NAMALWA (cell line): ENCODE results near the gene MGRN1.

Experiments
- DNase-seq: peaks from one replicate; pipeline ENCODE4 v3.0.0-alpha.2; 2015; ENCODE audit warnings: low spot score

Gene MGRN1

DNA sequence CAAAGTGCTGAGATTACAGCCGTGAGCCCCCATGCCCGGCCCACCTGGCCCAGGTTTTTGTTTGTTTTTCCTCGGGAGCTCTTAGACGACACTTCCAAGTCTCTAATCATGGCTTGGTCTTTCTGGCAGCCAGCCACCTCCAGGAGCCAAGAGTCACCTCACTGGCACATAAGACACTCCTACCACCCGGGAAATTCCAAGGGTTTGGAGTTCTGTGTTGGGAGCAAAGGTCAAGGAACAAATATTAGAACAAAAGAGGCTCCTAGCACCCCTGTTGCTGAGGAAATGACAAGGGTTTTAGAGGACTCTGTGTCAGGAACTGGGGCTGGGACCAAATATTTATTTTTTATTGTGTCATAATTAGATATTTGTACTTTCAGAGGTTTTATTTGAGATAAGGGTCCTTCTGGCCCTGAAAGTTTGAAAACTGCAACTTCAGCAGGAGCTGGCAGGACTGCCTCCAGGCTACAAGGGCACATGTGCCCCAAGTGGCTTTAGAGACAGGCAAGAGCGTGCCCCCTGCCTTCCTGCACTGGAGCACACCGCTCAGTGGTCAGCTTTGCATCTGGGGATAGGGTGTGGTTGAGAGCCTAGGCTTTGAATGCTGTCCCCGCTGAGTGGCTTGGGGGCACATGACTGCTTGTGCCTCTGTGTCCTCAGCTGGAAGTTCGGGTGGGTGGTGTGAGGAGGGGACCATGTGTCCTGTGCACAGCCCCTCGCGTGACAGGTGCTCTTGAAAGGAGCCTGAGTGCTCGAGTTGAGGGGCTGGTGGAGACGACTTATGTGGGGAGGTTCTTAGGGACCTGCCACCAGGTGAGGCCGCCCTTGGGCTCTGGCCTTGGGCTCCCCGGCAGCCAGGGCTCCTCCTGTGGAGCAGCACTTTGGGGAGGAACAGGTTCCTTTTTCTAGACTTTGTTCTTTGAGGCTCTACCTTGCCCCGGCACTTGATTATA is 29.7 kb downstream of the MGRN1 start:
- DNase-seq, result no peak

DNA sequence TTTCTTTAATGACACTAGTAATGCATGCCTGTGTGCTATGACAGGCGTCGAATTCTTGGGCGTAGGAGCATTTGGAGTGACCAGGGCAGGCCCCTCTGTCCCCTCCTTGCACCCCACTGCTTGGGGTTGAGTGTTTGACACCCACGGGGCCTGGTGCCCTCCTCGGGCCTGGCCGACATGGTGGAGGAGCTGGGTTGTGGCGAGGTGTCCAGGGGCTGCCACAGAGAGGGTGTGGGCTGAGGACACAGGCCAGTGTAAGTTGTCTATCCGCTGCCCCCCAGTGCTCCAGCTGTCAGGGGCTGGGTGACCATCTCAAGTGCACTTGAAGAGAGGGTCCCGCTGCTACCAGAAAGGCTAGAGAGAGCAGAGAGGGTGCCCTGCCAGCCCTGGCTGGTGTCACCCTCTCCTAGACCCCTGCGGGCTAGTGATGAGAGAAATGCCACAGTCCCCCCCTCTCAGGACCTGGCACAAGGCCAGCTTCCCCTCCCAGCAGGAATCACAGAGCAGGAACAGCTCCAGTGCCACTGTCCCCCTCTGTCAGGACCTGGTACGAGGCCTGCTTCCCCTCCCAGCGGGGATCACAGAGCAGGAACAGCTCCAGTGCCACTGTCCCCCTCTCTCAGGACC is 30.5 kb downstream of the MGRN1 start:
- DNase-seq, result no peak

DNA sequence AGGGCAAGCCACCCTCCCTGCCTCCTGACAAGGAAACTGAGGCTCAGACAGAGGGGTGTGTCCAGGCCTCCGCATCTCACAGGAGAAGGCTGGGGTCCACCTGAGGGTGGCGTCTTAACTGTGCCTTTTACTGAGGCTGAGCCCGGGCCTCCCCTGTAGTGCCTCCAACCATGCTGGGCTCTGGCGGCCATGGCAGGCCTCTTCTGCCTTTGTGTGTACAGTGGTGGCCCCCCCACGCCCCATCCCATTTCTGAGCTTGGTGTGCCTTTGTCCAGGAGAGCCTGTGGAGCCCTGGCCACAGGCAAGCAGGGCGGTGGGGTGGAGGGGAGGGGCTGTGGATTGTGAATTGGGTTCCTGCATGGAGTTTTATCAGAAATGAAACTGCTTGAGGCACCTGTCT is 31.2 kb downstream of the MGRN1 start:
- DNase-seq, result no peak

DNA sequence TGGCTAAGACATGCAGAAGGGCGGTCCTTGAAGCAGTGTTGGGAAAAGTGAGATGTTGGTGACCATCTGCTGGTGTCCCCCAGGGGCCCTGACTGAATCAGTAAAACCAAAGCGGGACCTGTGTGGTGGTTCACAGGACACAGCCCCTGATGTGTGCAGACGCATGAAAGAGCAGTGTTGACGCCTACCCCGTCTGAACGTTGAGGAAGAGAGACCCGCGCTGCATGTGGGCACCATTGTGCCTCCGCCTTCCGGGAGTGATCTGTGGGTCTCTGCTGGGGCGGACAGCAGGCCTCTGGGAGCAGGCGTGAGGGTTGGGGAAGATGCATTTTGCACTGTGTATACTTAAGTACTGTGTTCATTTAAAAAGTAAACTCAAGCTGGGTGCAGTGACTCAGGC is 31.6 kb downstream of the MGRN1 start:
- no peak for DNase-seq

DNA sequence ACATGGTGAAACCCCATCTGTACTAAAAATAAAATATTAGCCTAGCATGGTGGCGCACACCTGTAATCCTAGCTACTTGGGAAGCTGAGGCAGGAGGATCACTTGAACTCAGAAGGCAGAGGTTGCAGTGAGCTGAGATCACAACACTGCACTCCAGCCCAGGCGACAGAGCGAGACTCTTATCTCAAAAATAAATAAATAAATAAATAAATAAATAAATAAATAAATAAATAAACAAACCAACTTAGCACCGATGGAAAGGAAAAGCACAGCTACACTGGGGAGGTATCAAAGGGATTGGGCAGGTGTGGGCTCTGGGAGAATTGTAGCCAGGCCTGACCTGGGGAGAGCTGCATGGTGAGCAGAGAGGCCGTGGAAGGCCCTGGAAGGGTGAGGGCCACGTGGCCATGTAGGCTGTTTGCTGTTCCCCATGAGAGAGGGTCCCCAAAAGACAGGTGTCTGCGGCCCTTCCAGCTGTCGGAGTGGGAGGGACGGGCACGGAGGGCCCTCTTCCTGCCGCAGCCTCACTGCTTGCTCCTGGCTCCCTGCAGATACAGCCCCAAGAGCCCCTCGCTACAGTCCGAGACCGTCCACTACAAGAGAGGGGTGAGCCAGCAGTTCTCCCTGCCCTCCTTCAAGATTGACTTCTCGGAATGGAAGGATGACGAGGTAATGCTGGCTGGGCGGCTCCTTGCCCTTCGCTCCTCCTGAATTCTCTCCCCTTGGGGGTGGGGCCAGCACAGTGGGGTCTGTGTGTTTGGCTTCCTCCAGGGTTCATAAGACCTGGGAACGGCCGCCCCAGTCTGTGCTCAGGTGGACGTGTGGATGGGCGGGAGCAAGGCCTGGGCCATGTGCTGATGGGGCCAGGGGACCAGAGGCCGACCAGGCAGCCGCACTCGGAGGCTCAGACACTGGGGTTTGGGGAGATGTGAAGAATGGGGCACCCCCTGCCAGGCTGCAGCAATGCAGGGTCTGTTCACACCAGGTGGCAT is 32.4 kb downstream of the MGRN1 start:
- no peak for DNase-seq

DNA sequence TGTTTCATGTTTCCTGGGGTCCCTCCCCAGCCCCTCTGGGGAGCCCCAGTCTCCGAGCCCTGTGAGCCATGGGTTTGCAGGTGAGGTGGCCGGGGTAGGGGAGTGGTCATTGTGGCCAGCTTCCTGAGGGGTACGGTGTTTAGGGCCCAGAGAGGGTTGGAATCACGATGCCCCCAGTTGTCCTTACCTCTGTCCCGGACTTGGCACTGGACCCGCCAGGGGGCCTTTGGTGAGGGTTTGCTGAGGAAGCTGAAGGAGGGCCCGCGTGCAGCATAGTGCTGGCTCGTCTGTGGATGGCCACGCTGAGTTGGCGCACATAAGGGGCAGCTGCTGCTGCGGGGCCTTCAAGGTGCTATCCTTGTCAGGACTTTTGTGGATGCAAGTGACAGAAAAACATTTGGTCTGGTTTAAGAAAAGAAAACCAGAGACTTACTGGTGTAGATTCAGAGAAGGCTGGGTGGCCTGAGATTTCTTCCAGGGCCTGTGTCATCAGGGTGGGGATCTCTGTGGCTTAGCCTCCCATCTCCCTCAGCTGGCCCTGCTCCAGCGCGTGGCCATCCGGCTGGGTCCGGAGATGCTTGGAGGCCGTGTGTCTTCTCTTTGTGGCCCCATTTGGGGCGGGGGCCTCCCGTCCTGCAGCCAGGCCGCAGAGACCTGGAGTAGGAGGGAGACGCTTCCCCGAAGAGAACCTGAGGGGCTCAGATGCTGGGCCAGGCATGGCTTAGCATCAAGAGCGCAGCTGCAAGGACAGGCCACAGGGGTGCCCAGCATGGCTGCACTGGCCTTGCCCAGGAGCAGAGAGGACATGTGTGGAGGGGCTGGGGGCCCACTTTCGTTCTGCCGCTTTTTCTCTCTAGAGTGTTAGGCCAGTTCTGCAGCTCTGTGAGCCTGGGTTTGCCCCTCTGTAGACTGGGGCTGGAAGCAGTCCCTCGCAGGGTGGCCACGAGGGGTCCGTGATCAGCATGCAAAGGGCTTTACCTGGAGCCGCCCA is 35.0 kb downstream of the MGRN1 start:
- no peak for DNase-seq

DNA sequence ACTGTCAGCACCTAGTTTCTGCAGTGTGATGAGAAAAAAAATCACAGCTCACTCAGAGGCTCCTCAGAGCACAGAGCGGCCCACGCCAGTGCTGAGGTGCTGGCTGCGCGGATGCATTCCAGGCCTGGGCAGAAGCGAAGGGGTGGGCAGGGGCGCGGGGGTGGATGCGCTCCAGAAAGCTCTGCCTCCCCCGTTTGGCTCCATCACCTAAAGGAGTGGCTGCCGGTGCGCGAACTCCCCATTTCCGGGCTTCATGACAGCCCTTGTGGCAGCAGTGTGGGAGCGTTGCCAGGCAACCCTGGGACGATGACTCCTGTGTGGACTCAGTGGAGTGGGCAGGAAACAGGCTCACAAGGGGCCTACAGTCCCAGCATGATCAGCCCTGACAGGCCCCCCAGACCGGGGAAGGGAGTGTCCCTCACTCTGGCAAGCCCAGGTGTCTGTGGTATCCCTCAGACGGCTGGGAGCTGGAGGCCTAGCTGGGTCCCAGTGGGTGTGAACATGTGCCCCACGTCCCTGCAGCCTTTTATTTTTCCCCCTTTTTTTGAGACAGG is 35.9 kb downstream of the MGRN1 start:
- DNase-seq, result no peak

DNA sequence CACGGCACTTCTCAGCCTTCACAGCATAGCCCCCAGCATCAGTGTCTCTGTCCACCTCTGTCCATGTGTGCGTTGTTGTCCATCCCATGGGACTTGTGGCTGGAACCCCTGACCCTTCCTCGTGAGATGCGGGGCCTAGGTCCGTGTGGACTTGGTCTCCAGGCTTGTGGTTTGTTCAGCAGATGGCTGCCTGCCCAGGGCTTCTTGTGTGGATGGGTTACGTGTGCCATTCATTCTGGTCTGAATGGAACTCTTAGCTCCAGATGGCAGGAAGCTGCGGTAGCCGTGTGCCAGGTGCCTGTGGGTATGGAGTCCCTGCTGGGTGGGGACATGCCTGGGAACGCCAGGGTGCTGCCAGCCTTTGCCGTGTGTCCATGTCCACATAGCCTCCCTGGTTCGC is 37.0 kb downstream of the MGRN1 start:
- no peak for DNase-seq

DNA sequence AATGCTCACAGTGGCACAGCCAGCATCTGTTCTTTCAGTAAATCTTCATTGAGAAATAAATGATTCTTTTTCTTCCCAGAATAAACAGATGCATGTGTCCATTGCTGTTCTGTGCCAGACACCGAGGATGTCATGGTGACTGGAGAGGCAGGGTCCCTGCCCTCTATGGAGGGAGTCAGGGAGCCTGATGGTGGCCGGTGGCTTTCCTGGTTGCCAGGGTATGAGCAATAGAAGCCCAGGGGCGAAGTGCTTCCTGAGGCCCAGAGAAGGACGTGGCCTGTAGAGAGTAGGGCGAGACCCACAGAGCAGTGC is 38.8 kb downstream of the MGRN1 start:
- DNase-seq, result no peak

DNA sequence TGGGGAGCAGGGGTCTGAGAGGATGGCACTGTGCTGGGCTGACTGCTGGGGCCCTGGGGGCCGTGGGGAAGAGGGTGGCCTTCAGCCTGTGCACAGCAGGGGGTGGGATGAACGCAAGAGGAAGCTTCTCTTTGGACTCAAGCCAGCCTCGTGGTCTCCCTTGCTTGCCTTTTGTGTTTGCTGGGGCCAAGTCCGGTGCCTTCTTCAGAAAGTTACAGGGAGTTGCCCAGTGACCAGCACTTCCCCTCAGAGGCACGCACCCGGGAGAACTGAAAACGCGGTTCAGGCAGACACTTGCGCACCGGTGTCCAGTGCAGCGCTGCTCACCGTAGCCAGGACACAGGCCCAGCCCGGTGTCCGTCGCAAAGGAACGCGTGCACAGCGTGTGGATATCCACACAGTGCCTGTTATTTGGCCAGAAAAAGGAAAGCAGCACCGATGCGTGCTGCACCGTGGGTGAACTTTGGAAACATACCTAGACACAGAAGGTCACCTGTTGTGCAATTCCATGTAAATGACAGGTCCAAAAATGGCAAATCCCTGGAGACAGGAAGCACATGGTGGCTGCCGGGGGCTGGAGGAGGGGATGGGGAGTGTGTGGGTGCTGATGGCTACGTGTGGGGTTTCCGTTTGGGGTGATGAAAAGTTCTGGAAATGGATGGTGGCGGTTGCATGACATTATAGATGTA is 39.3 kb downstream of the MGRN1 start:
- DNase-seq, result no peak

DNA sequence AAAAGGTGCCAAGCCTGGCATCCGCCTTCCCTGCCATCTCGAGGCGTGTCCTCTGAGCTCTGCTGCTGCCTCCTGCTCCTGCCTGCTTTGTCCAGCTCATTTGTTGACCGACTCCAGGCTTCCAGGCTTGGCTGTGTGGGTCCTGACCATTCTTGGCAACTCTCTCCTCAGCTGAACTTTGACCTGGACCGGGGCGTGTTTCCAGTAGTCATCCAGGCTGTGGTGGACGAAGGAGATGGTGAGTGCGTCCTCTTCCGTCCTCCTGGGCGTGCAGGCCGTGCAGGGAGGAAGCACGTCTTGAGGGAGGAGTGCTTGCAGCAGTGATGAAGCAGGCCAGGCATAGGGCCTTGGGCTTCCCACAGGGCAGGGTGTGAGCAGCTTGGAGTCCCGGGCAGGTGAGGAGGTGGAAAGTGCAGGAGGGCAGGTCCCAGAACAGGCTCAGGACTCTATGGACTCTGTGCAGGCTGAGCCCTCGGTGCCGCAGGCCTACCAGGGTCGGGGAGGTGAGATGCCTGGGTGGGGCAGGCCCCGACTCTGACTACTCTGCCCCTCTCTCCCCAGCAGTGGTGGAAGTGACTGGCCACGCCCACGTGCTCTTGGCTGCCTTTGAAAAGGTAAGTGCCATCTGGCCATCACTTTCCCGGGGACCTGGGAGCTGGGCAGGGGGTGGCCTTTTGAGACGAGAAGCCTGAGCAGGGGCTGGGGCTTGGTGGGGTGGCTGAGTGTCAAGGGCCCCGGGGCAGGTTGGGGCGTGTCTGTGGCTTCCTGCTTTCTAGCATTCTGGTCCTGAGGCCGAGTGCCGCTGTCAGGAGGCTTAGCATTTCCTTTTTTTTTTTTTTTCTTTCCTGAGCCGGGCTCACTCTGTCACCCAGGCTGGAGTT is 40.2 kb downstream of the MGRN1 start:
- DNase-seq, result no peak

DNA sequence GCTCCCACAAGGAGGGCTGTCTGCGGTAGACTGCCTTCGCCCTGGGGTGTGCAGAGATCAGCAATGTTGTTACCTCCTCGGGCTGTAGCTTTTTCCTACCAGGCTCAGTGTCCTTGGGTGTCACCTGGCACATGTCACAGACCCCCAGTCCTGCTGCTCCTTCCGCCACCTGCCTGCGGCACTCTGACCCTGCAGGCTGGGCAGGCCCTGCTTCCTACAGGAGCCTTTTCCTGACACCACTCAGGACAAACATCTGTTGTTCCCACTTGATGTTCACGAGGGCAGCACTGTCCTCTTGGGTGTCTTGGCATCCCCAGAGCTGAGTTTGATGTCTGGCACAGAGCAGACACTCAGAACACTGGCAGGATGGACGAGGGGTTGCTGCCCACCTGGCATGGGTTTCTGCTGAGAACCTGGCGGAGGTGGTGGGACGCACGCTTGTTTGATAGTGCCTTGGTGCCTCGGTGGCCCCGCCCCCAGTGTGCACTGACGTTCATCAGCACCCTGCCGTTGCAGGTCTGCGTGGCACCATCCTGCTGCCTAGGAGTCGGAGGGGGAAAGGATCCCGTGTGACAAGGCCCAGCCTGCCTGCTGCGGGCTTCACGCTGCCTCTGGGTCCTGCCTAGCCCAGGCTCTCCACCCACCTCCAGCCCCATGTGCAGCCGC is 42.0 kb downstream of the MGRN1 start:
- no peak for DNase-seq

DNA sequence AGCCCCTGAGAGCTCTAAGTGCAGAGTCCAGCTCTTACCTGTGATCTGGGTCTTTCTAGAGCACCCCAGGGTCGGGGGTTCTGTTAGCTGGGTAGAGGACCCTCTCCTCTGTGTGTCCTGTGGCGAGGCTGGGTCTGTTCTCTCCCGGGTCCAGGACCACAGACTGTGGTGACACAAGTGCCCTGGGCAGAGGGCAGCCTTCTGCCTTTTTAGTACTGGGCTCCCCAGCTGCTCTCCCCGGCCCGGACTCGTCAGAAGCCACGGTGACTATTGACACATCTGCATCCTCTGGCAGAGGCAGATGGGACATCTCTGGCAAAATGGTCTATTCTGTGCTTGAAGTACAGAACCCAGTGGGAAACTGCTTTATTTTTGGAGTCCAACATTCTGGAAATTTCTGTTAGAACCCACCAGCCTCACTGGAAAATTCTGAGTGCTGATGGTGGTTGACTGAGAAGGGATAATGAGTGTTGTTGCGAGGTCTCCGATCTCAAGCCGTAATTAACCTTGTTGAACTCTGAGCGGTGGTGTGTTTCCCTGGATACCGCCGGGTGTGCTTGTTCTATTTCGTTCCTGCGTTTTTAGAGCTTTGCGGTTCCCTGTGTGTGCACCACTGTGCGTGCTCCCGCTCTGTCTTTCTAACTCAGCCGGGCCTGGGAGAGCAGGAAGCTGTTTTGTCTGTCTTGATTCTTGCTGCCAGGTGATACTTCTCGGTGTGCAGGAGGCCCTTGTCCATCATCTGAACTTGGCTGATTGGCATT is 42.8 kb downstream of the MGRN1 start:
- no peak for DNase-seq

DNA sequence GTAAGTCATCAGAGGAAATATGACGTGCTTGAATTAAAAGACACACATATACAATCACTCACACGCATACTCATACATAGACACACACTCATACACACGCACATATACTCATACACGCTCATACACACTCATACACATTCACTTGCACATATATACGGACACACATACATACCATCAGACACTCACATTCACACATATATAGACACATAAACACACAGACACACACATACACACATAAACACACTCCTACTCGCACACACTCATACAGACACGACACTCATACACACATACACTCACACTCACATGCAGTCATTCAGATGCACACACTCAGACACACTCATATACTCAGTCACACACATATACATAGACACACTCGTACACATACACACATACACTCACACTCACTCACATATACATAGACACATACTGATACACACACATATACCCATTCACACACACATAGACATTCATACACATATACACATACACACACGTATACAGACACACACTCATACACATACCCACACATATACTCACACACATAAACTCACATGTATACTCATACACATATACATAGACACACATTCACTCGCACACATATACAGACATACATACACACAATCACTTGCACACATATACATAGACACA is 43.8 kb downstream of the MGRN1 start:
- no peak for DNase-seq

DNA sequence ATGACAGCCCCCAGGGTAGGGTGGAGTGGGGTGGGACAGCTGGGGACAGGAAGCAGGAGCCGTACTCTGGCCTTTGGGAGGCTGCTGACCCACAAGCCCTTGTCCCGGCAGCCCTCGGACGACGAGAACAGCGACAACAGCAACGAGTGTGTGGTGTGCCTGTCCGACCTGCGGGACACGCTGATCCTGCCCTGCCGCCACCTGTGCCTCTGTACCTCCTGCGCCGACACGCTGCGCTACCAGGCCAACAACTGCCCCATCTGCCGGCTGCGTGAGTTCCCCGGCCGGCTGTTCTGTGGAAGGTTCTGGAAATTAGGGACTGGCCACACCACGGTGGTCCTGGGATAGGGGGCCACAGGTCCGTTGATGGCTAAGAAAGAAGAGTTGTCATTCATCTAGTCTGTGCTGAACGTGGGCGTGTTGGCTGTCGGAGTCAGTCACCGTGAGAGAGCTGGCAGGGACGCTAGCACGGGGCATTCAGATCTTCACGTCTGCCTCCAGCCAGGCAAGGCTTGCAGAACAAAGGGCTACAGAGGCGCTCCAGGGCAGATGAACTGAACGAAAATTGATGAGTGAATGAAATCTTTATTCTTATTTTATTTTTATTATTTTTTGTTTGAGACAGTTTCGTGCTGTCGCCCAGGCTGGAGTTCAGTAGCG is 48.9 kb downstream of the MGRN1 start:
- no peak for DNase-seq

DNA sequence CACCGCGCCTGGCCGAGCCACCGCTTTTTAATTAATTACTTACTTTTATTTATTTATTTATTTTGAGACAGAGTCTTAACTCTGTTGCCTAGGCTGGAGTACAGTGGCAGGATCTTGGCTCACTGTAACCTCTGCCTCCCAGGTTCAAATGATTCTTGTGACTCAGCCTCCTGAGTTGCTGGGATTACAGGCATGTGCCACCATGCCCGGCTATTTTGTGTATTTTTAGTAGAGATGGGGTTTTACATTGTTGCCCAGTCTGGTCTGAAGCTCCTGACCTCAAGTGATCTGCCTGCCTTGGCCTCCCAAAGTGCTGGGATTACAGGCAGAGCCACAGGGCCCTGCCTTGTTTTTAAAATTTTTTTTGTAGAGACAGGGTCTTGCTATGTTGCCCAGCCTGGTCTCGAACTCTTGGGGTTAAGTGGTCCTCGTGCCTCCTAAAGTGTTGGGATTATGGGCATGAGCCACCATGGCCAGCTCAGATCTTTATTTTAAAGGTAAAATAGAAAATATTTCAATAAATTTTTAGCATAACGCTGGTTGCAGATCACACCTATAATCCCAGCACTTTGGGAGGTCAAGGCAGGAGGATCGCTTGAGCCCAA is 50.4 kb downstream of the MGRN1 start:
- DNase-seq, result no peak
